Erythroblast (primary cell): ENCODE measurements around the gene TMEM143.
"Not testable (repeated sequence)": the region's sequence is repeated elsewhere in the genome, so short reads cannot be mapped to it uniquely, and the experiment has no call there.

Source experiments
- DNase-seq, 2 experiments: peaks; one replicate each; lab custom pipeline; 2025; lab: John Stamatoyannopoulos, UW
- GATA1 ChIP-seq: IDR thresholded peaks from 2 replicates; pipeline ENCODE4 v1.6.1; 2011; ENCODE audit warnings: low read depth, mild to moderate bottlenecking, control low read depth, low read length, moderate library complexity
- POLR2A ChIP-seq: IDR thresholded peaks from 2 replicates; pipeline ENCODE4 v1.6.1; 2011; ENCODE audit warnings: mild to moderate bottlenecking, low read length

TMEM143 gene

DNA sequence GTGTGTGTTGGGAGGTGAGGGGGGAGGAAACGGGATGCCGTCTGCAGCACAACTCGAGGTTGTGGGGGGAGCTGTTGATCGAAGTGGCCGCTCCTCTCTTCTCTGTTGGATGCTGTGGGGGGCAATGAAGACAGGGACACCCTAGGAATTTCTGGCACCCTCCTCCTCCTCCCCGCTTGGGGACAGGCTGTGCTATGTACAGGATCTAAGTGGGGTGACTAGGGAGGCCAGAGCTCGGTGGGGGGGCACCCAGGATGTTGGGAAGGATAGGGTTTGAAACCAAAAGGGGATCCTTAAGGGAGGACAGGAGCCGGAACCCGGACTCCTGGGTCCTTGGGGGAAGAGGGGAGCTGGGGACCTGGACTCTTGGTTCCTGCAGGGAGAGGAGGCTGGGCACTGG is 31.8 kb upstream of the TMEM143 start:
- TF ChIP-seq POLR2A (no peak), GATA1 (no peak)
- no peak for DNase-seq

DNA sequence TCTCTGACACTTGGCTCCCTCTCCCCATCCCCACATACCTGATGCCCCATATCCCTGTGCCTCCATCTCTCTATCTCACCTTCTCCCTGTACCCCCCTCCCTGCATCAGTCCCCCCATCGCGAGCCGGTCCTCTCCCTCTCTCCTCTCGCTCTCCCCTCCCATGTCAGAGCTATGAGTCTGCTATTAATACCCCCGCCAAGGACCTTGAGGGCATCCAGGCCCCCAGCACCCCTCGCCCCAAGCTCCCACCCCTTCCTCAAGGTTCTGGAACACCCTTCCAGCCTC is 31.4 kb upstream of the TMEM143 start:
- TF ChIP-seq GATA1 (no peak), POLR2A (no peak)
- DNase-seq, result no peak

DNA sequence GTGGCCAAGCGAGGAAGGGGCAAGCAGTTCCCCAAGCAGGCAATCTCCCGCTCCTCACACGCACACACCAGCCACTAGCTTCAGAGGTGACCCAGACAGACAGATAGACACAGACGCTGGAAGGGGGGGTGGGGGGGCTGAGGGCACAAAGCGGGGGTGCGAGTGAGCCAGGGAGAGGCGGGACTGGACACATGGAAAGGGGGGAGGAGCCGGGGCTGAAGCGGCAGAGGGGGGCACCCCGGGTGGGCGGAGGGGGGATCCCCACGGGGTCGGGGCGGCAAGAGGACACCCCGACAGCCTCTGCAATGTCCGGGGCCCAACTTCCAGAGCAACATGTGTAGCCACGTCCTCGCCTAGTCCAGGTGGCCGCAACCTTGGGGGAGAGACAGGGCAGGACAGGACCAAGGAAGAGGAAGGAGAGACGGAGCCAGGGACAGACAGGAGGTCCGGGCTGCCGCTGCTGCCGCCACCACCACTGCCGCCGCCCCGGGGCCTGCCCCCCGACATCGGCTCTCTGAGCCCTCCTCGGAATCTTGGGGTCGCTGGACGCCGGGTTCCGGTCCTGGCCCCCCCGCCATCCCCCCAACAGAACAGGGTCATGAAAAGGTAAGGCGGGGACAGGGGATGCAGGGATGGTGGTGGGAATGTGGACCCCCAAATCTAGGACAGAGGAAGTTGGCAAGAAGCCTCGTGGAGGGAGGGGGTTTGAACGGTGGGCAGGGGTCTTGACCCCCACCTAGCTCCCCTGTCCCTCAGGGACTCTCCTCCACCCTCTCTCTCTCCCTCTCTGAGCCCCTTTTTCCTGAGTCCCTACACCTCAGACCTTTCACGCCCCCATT is 30.8 kb upstream of the TMEM143 start:
- TF ChIP-seq GATA1 (no peak), POLR2A (no peak)

DNA sequence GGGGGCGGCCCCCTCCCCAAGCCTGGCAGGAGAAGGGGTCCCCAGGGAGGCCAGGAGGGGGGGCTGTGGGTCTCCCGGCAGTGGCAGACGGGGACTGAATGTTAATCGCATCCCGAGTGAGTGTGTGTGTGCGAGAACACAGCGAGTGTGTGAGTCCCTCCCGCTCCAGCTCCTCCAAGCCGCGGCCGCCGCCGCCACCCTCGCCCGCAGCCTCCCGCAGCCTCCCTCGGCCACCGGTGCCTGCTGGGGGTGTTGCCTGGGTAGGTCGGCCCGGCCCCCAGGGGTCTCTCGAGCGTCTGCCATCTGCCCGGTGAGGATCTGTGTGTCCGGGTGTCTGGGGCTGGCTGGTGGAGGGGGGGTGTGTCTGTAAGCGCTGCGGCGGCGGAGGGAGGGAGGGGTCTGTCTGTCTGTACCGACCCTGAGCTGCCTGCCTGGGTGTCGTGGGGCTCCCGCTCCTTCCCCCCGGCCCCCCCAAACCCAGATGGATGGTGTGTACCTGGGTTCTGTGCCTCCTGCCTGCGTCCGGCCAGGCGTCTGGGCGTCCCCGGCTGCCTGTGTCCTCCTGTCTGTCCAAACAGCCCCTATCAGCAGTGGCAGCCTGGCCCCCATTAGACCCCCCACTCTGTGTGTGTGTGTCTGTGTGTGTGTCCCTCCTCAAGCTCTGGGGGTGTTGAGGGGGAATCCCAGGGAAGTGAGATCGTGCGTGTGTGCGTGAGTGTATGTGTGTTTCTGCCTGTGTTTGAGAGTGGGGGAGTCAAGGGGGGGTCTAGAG is 30.0 kb upstream of the TMEM143 start, which contains the start of gene GRIN2D:
TSS of gene GRIN2D (plus strand) at position 110 of the 772 bp plus-strand sequence. CDS start 4,725 bp downstream, outside the sequence.
- TF ChIP-seq POLR2A (no peak), GATA1 (no peak)
- DNase-seq, result no peak

More for the DNA sequence above, 30.8 kb upstream of the TMEM143 start:
- no peak for DNase-seq

DNA sequence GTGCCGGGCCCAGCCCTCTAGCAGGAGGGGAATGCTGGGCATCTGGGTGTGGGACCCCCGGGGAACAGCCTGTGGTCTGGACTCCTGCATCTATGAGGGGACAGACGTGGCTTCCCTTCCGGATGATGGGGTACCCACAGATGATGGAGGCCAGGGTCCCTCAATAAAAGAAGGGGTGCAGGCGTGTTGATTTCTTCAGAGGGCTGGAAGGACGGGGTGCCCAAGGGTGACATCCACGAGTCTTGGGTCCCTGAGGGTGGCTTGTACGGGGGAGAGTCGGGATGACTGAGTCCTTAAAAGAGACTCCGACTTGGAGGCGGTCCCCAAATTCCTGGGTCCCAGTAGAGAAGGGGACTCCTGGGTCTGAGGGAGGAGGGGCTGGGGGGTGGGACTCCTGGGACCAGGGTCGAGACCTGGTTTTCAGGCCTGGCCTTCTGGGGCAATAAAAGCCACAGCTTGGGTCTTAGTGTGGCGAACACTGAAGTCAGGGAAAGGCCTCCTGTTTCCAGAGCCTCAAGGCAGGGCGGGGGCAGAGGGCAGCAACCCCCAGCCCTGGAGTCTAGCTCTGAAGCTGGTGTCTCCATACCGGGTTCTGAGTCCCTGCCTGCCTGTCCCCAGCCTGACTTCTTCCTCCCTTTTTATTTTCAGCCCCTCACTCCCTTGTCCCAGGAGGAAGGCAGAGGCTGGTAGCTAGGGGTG is 29.3 kb upstream of the TMEM143 start:
- no peak for TF ChIP-seq GATA1
- TF ChIP-seq POLR2A, result no peak
- no peak for DNase-seq

DNA sequence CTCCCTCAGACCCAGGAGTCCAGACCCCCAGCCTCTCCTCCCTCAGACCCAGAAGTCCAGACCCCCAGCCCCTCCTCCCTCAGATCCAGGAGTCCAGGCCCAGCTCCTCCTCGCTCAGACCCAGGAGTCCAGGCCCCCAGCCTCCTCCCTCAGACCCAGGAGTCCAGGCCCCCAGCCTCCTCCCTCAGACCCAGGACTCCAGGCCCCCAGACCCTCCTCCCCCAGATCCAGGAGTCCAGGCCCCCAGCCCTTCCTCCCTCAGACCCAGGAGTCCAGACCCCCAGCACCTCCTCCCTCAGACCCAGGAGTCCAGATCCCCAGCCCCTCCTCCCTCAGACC is 28.2 kb upstream of the TMEM143 start:
- not testable (repeated sequence) for DNase-seq

DNA sequence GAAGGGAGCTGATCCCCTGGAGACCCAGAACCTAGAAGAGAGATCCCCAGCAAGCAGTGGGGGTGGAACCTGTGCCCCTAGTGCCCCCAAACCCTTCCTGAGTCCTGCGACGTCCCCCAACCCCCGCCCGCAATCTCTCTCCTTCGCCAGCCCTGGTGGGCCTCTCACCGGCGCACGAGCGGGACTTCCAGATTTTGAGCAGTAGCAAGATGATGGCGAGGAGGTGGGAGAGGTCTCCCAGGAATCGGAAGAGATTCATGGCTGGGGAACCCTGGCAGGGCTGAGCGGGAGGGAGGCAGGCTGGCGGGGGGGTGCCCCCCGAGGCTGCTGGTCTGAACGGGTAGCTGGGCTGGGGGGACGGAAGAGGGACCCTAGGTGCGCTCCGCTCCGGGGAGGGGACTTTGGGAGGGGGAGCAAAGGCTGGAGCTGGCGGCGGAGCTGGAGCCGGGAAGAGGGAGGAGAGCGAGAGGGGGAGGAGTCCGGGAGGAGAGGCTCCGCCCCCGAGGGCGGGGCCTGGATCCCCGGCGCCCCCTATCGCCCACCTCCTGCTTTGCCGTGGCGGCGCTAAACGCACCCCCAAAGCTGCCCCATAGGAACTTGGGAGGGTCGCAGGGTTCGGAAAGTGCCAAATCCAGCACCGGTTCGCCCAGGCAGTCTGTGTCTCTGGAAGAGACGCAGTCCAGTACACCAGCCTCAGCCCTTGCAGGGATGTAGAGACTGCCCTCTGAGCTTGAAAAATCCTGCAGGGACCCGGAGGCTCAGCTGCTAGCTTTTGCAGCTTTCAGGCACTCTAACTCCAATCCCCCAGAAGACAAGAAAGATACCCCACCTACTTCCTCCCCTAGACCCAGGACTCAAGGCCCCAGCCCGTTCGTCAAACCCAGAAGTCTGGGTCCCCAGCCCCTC is 27.6 kb upstream of the TMEM143 start, which contains the start of gene KDELR1:
TSS of gene KDELR1 (minus strand) at position 452 of the 906 bp plus-strand sequence. CDS start at position 259, 193 bp downstream.
- peak; percentile 76 to 87 for DNase-seq

DNA sequence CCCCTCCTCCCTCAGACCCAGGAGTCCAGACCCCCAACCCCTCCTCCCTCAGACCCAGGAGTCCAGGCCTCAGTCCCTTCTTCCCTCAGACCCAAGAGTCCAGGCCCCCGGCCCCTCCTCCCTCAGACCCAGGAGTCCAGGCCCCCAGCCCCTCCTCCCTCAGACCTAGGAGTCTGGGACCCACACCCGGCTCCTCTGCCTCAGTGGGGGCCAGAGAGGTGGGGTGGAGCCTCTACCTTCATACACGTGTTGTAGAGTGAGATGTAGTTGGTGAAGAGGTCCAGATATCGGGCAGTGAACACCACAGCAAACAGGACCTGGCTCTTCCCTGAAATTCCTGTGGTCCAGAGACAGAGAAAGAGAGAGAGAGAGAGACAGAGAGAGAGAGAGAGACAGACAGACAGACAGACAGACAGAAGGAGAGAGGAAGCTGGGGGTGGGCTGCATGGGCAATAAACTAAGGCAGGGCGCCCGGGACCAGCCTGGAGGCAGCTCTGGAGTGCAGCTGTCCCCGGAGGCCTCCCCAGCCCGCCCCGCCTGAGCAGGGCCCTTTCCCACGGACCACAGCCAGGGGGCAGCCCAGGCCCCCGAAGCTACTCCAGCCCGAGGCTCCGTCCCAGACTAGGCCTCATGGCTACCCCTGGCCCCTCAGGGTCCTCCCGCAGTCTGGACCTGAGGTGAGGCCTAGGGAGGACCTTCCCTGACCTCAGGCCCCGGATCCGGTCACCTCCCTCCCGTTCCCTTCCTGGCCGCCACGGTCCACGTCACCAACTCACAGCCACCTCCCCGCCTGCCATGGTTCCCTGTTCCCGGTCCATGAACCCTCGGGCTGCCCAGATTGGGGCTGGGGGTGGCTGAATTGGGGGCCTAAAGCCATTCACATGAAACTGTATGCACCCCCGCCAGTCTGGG is 26.7 kb upstream of the TMEM143 start:
- DNase-seq, result peak; percentile 81 to 86

More for the DNA sequence above, 27.6 kb upstream of the TMEM143 start, which contains the start of gene KDELR1:
- TF ChIP-seq GATA1 (no peak), POLR2A (peak; percentile 40)

DNA sequence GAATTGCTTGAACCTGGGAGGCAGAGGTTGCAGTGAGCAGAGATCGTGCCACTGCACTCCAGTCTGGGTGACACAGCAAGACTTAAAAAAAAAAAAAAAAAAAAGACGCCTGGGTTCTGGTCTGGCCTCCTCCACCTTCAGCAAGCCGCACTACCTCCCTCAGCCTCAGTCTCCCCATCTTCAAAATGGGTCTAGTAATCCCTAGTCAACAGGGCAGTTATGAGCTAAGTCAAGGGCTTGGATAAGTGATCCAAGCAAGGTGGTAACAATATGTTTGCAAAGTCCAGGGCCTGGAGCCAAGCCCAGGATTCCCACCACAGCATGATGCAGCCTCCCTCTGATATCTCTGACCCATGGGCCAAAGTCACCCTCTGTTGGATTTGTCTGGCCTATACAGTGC is 23.2 kb upstream of the TMEM143 start:
- DNase-seq, result no peak
- TF ChIP-seq POLR2A (no peak), GATA1 (no peak)

More for the DNA sequence above, 26.7 kb upstream of the TMEM143 start:
- TF ChIP-seq POLR2A (no peak), GATA1 (no peak)

DNA sequence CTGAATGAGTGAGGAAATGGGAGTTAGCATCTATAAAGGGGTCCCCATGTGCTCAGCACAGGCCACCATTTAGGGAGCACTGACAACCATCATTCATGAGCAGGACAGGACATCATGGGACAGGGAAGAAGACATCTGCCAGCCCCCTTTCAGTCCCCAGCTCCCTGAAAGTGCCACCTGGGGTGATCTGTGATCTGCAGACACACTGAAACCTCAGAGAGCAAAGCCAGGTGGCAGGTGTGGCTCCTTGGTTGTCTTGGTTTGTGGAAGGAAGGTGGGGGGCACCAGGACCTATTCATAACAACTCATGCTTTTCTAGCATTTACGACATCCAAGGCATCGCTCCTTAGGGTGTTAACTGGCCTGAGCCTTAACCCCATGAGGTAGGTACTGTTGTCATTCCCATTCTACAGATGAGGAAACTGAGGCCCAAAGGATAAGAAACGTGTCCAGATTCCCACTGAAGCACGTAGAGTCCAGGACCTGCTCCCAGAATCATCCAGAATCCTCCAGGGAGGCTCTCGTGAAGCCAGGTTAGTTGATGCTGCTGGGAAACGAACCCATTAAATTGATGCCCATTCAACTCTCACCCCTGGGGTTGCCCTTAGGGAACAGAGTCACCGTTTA is 21.8 kb upstream of the TMEM143 start:
- DNase-seq, result no peak
- TF ChIP-seq POLR2A (no peak), GATA1 (no peak)

DNA sequence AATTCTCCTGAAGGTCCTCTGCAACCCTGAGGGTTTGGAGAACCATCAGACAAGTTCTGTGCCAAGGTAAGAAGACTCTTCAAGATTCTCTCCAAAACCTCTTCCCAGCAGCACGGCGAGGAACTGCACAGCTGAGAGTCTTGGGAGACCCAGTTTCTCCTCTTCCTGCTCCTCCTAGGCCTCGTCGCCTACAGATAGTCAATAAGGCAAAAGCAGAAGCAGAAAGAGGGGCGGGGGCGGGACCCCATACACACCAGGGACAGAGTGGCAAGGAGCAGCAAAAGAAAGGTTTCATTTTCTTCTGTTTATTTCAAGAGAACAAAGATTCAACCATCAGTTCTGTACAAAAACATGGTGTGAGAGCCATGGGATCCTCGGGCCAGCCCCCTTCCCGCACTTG is 18.5 kb upstream of the TMEM143 start:
- TF ChIP-seq GATA1 (no peak), POLR2A (no peak)
- DNase-seq, result no peak
